KOPT-K1 (cell line): ENCODE data around the gene WIPF1.

Experiments
- H3K27ac ChIP-seq: fragments of 200-600 bp; sonication (generic); 2 replicates; pipeline ENCODE4 v1.5.1; 2016; ENCODE audit warnings: antibody characterized with exemption, mild to moderate bottlenecking, low read depth, low read length; ENCODE audit not compliant: poor library complexity, severe bottlenecking
- H3K36me3 ChIP-seq: fragments of 200-600 bp; sonication (generic); 2 replicates; pipeline ENCODE4 v1.5.1; 2017; ENCODE audit warnings: antibody characterized with exemption, mild to moderate bottlenecking, low read length, moderate library complexity; ENCODE audit not compliant: insufficient read depth
- H3K9me3 ChIP-seq: fragments of 200-600 bp; sonication (generic); 2 replicates; pipeline ENCODE4 v1.5.1; 2017; ENCODE audit warnings: antibody characterized with exemption, low read length, mild to moderate bottlenecking; ENCODE audit not compliant: insufficient read depth, poor library complexity, severe bottlenecking

The WIPF1 gene

GRCh38 chr2:174610243-174610995 is 12.8 kb upstream of the WIPF1 start:
- H3K27ac ChIP-seq, result peak overlapping the region; percentile 2
- no peaks in the 10 kb centered on the region for H3K9me3 ChIP-seq

GRCh38 chr2:174609261-174609660 is 11.7 kb upstream of the WIPF1 start:
- Histone ChIP-seq H3K36me3 (peaks cover 35% of the 10 kb centered on the region), H3K9me3 (no peaks in the 10 kb centered on the region), H3K27ac (no peak overlapping the region)

More at GRCh38 chr2:174610243-174610995, 12.8 kb upstream of the WIPF1 start:
- H3K36me3 ChIP-seq, result peaks cover 38% of the 10 kb centered on the region

- no peaks in the 10 kb centered on the region for H3K9me3 ChIP-seq
- peak overlapping the region; percentile 27 for H3K27ac ChIP-seq
- peaks cover 31% of the 10 kb centered on the region for H3K36me3 ChIP-seq
These were observed 11.2 kb upstream of the WIPF1 start for GRCh38 chr2:174608866-174609214.

GRCh38 chr2:174607989-174608865 is 10.6 kb upstream of the WIPF1 start:
- Histone ChIP-seq H3K36me3 (peaks cover 29% of the 10 kb centered on the region), H3K27ac (peak overlapping the region; percentile 27), H3K9me3 (no peaks in the 10 kb centered on the region)

- peaks cover 35% of the 10 kb centered on the region for H3K36me3 ChIP-seq
- H3K27ac ChIP-seq, result peak overlapping the region; percentile 20
- no peaks in the 10 kb centered on the region for H3K9me3 ChIP-seq
These were observed 10.0 kb upstream of the WIPF1 start for GRCh38 chr2:174607584-174607983.

- H3K36me3 ChIP-seq, result peaks cover 38% of the 10 kb centered on the region
- peak overlapping the region; percentile 15 for H3K27ac ChIP-seq
- no peaks in the 10 kb centered on the region for H3K9me3 ChIP-seq
These were observed 8.7 kb upstream of the WIPF1 start for GRCh38 chr2:174606336-174606735.

- H3K9me3 ChIP-seq, result no peaks in the 10 kb centered on the region
- H3K27ac ChIP-seq, result peak overlapping the region; percentile 15
- H3K36me3 ChIP-seq, result peaks cover 39% of the 10 kb centered on the region
These were observed 8.1 kb upstream of the WIPF1 start for GRCh38 chr2:174605687-174606086.

- Histone ChIP-seq H3K36me3 (peaks cover 29% of the 10 kb centered on the region), H3K27ac (no peak overlapping the region)
These were observed 5.7 kb upstream of the WIPF1 start for GRCh38 chr2:174603280-174603679.

GRCh38 chr2:174602745-174603144 is 5.1 kb upstream of the WIPF1 start:
- Histone ChIP-seq H3K36me3 (peaks cover 29% of the 10 kb centered on the region), H3K27ac (peak overlapping the region; percentile 17), H3K9me3 (no peaks in the 10 kb centered on the region)

More at GRCh38 chr2:174603280-174603679, 5.7 kb upstream of the WIPF1 start:
- no peaks in the 10 kb centered on the region for H3K9me3 ChIP-seq

- H3K36me3 ChIP-seq, result peaks cover 23% of the 10 kb centered on the region
- peak overlapping the region; percentile 98 for H3K27ac ChIP-seq
- no peaks in the 10 kb centered on the region for H3K9me3 ChIP-seq
These were observed 2.7 kb upstream of the WIPF1 start for GRCh38 chr2:174600349-174600748.

- Histone ChIP-seq H3K9me3 (no peaks in the 10 kb centered on the region), H3K27ac (peak overlapping the region; percentile 98), H3K36me3 (peaks cover 18% of the 10 kb centered on the region)
These were observed 1.8 kb upstream of the WIPF1 start for GRCh38 chr2:174599310-174599921.

GRCh38 chr2:174597009-174597344 is 627 bp downstream of the WIPF1 start:
- no peaks in the 10 kb centered on the region for H3K9me3 ChIP-seq
- peaks cover 14% of the 10 kb centered on the region for H3K36me3 ChIP-seq
- peak overlapping the region; percentile 98 for H3K27ac ChIP-seq

- Histone ChIP-seq H3K36me3 (peaks cover 14% of the 10 kb centered on the region), H3K27ac (peak overlapping the region; percentile 98), H3K9me3 (no peaks in the 10 kb centered on the region)
These were observed 1.7 kb downstream of the WIPF1 start for GRCh38 chr2:174595891-174596397.

- Histone ChIP-seq H3K9me3 (no peaks in the 10 kb centered on the region), H3K27ac (peak overlapping the region; percentile 98), H3K36me3 (peaks cover 13% of the 10 kb centered on the region)
These were observed 2.3 kb downstream of the WIPF1 start for GRCh38 chr2:174595116-174595809.
